ENCODE data around the gene NPHS1.

NPHS1 gene

DNA sequence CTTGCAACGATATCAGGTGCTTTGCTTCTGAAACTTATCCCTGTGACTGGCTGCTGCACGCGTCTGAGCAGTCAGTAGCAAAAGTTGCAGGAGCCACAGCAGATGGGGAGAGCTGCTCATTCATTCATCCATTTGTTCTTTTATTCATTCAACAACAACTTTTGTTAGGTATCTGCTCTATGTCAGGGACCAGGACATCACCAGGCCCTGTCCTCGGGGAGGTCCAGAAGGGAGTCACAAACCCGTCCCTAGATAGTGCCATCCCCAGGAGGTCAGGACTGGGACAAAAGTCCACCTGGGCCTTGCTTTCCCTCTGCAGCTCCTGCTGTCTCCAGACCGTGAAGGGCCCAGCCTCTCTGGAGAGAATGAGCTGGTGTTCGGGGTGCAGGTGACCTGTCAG, 74.3 kb downstream of the NPHS1 start:
- in situ Hi-C loops (cut with MboI; ENCODE audit: low sequenced_read_pairs, unreplicated experiment), result no loop called here
- TF ChIP-seq, protein P1, sequence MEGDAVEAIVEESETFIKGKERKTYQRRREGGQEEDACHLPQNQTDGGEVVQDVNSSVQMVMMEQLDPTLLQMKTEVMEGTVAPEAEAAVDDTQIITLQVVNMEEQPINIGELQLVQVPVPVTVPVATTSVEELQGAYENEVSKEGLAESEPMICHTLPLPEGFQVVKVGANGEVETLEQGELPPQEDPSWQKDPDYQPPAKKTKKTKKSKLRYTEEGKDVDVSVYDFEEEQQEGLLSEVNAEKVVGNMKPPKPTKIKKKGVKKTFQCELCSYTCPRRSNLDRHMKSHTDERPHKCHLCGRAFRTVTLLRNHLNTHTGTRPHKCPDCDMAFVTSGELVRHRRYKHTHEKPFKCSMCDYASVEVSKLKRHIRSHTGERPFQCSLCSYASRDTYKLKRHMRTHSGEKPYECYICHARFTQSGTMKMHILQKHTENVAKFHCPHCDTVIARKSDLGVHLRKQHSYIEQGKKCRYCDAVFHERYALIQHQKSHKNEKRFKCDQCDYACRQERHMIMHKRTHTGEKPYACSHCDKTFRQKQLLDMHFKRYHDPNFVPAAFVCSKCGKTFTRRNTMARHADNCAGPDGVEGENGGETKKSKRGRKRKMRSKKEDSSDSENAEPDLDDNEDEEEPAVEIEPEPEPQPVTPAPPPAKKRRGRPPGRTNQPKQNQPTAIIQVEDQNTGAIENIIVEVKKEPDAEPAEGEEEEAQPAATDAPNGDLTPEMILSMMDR (IDR thresholded peaks at IDR 0.05; ENCODE audit: borderline replicate concordance, control extremely low read depth, extremely low read depth, insufficient read depth, missing control alignments), result no peak
- no peak for DNase-seq (ENCODE audit: low spot score)

DNA sequence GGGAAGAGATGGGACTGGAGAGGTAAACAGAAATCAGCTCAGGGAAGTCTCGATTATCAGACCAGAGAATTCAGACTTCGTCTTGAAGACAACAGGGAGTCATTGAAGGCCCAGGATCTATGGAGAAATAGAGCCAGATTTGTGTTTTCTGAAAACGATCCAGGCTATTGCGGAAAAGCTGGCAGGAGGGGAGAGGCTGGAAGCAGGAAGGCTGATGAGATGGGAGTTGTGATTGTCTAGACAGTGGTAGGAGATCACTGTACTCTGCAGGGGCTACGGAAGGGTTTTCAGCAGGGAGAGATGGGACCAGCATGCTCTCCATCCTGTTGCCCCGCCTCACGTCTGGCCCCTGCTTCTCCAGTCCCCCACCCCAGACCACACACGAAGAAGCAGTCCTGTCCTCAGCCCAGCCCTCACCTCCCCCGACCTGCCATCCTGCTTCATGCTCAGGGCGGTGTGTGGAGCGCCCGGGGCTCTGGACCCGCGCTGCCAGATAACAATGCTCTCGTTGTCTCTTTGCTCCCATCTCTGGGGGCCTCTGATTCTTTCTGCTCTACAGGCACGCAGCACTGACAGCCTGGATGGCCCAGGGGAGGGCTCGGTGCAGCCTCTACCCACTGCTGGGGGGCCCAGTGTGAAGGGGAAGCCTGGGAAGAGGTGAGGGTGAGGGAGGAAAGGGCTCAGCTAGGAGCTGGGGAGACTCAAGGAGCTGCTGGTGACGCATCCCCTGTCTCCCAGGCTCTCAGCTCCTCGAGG, 75.0 kb downstream of the NPHS1 start:
- in situ Hi-C loops (cut with MboI; ENCODE audit: low sequenced_read_pairs, unreplicated experiment), result no loop called here
- TF ChIP-seq, protein P1 (IDR thresholded peaks at IDR 0.05; ENCODE audit: borderline replicate concordance, control extremely low read depth, extremely low read depth, insufficient read depth, missing control alignments), result no peak
- DNase-seq (ENCODE audit: low spot score), result no peak

DNA sequence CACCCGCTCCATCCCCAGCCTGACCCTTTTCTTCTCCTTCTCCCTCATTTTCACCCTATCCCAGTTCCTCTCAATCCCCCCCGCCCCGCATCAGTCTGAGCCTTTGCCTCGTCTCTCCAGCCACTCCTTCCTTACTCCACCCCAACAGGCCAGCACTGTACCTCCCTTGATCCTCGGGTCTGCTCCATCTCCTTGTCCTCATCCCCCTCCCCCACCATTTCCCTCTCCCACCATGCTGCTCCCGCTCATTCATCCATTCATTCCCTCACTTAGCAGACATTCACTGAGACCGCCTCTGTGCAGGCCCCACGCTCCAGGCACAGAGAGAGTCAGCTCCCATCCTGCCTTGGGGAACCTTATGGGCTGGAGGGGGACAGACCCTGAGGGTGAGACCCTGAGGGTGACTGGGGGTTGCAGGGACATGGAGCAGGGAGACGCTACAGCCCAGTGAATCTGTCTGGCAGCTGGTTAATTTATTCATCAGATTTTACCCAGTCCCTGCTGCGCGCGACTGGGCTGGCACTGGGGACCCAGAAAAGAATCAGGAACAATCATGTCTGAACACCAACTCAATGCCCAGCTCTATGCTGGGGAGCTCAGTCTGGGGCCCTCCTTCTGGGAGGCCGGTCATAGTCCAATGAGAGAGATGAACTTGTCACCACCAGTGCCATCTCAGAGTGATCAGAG, 76.1 kb downstream of the NPHS1 start:
- no peak for DNase-seq (ENCODE audit: low spot score)
- TF ChIP-seq, protein P1 (IDR thresholded peaks at IDR 0.05; ENCODE audit: borderline replicate concordance, control extremely low read depth, extremely low read depth, insufficient read depth, missing control alignments), result no peak
- in situ Hi-C loops (cut with MboI; ENCODE audit: low sequenced_read_pairs, unreplicated experiment), result no loop called here
